Measurements from ENCODE around the gene LZTFL1.

LZTFL1 gene

DNA sequence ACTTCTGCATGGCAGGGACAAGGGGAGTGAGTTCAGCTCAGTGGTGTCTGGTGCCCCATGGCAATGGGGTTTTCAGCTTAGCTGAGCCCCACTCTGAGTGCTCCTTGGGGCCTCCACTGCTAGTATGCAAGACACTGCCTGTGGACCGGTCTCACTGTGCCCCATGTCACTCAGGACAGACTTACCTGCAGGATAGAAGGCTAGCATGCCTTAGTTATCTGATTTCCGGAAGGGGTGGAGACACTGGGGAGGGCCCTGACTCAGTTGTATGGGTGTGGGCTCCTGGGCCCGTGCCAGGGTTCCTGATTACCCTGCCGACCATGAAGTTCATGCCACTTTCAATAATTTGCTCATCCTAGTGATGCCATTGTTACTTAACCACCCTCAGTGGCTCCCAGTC is 41.3 kb downstream of the LZTFL1 start:
- TF ChIP-seq EZH2phosphoT487 (IDR thresholded peaks at IDR 0.05; ENCODE audit: borderline replicate concordance, low read length): no peak
- TF ChIP-seq, protein P1, sequence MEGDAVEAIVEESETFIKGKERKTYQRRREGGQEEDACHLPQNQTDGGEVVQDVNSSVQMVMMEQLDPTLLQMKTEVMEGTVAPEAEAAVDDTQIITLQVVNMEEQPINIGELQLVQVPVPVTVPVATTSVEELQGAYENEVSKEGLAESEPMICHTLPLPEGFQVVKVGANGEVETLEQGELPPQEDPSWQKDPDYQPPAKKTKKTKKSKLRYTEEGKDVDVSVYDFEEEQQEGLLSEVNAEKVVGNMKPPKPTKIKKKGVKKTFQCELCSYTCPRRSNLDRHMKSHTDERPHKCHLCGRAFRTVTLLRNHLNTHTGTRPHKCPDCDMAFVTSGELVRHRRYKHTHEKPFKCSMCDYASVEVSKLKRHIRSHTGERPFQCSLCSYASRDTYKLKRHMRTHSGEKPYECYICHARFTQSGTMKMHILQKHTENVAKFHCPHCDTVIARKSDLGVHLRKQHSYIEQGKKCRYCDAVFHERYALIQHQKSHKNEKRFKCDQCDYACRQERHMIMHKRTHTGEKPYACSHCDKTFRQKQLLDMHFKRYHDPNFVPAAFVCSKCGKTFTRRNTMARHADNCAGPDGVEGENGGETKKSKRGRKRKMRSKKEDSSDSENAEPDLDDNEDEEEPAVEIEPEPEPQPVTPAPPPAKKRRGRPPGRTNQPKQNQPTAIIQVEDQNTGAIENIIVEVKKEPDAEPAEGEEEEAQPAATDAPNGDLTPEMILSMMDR (IDR thresholded peaks at IDR 0.05; ENCODE audit: low read depth, low read length, poor library complexity, severe bottlenecking): no peak
- Histone ChIP-seq H3K9me2 (replicated peaks; ENCODE audit: control insufficient read depth, low read length) (no peaks in the 10 kb centered on the region), H3K27me3 (ENCODE audit: control insufficient read depth, low read length) (0 out of 2 replicates have a peak, but pooled peaks cover 5% of the 10 kb centered on the region), H3K79me2 (ENCODE audit: control insufficient read depth, low read length) (no peaks in the 10 kb centered on the region), H3K4me2 (ENCODE audit: low read length) (no peak overlapping the region), H3K4me3 (ENCODE audit: low read length) (no peak overlapping the region), H3K9me3 (ENCODE audit: control insufficient read depth, insufficient read depth, low read length) (no peaks in the 10 kb centered on the region), H3K4me1 (ENCODE audit: control insufficient read depth, low read length) (no peaks in the 10 kb centered on the region), H3K27ac (ENCODE audit: low read depth, low read length) (no peak overlapping the region), H3K36me3 (ENCODE audit: control insufficient read depth, low read length) (no peaks in the 10 kb centered on the region), H4K20me1 (ENCODE audit: control insufficient read depth, insufficient read depth, low read depth, low read length) (no peaks in the 10 kb centered on the region), H3F3A (ENCODE audit: control insufficient read depth, insufficient read depth) (no peaks in the 10 kb centered on the region)

DNA sequence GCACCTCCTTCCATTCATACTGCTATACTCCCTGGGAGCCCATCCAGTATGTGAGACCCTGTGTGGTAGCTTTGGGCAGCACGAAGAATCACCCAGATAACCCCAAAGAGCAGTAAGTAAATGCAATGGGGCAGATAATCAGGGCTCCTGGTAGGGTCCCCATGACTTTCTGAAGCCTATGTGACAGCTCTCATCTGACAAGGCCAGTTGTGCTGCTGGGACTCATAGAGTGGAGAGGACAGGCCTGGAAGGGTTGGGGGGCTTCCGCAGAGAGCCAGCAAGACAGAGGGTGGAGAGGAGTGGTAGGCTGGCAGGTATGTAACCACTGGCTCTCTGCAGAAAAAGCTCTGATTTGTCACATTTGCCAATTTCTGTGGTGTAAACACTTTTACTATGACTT is 42.3 kb downstream of the LZTFL1 start:
- Histone ChIP-seq H4K20me1 (ENCODE audit: control insufficient read depth, insufficient read depth, low read depth, low read length) (no peaks in the 10 kb centered on the region), H3K36me3 (ENCODE audit: control insufficient read depth, low read length) (no peaks in the 10 kb centered on the region), H3K9me2 (replicated peaks; ENCODE audit: control insufficient read depth, low read length) (no peaks in the 10 kb centered on the region), H3F3A (ENCODE audit: control insufficient read depth, insufficient read depth) (no peaks in the 10 kb centered on the region), H3K4me3 (ENCODE audit: low read length) (no peak overlapping the region), H3K79me2 (ENCODE audit: control insufficient read depth, low read length) (no peaks in the 10 kb centered on the region), H3K27me3 (ENCODE audit: control insufficient read depth, low read length) (0 out of 2 replicates have a peak, but pooled peaks cover 5% of the 10 kb centered on the region), H3K9me3 (ENCODE audit: control insufficient read depth, insufficient read depth, low read length) (no peaks in the 10 kb centered on the region), H3K4me2 (ENCODE audit: low read length) (no peak overlapping the region), H3K27ac (ENCODE audit: low read depth, low read length) (no peak overlapping the region), H3K4me1 (ENCODE audit: control insufficient read depth, low read length) (no peaks in the 10 kb centered on the region)
- TF ChIP-seq, protein P1 (IDR thresholded peaks at IDR 0.05; ENCODE audit: low read depth, low read length, poor library complexity, severe bottlenecking): no peak
- no peak for TF ChIP-seq EZH2phosphoT487 (IDR thresholded peaks at IDR 0.05; ENCODE audit: borderline replicate concordance, low read length)

DNA sequence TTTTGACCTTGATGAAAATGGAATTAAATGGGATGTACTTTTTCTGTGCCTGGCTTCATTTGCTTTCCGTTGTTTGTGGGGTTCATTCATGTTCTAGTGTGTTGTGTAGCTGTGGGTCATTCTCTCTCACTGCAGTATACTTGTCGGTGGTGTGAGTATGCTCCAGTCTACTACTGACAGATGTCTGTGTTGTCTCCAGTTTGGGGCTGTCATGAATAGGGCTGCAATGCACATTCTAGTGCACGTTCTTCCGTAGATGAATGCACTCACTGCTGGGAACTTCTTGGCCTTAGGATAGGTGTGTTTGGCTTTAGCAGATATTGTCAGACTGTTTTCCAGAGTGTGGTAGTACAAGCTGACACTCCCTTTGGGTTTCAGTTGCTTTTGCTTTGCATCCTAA is 43.9 kb downstream of the LZTFL1 start:
- Histone ChIP-seq H3K4me2 (ENCODE audit: low read length) (no peak overlapping the region), H3K27me3 (ENCODE audit: control insufficient read depth, low read length) (0 out of 2 replicates have a peak, but pooled peaks cover 5% of the 10 kb centered on the region), H3K9me3 (ENCODE audit: control insufficient read depth, insufficient read depth, low read length) (no peaks in the 10 kb centered on the region), H3K79me2 (ENCODE audit: control insufficient read depth, low read length) (no peaks in the 10 kb centered on the region), H3K4me3 (ENCODE audit: low read length) (no peak overlapping the region), H3K9me2 (replicated peaks; ENCODE audit: control insufficient read depth, low read length) (no peaks in the 10 kb centered on the region), H3K27ac (ENCODE audit: low read depth, low read length) (no peak overlapping the region), H3K36me3 (ENCODE audit: control insufficient read depth, low read length) (no peaks in the 10 kb centered on the region), H4K20me1 (ENCODE audit: control insufficient read depth, insufficient read depth, low read depth, low read length) (no peaks in the 10 kb centered on the region), H3F3A (ENCODE audit: control insufficient read depth, insufficient read depth) (no peaks in the 10 kb centered on the region), H3K4me1 (ENCODE audit: control insufficient read depth, low read length) (no peaks in the 10 kb centered on the region)
- TF ChIP-seq EZH2phosphoT487 (IDR thresholded peaks at IDR 0.05; ENCODE audit: borderline replicate concordance, low read length): no peak
- TF ChIP-seq, protein P1 (IDR thresholded peaks at IDR 0.05; ENCODE audit: low read depth, low read length, poor library complexity, severe bottlenecking): no peak

Measured in DOHH2 (cell line).